Transverse colon (tissue), 3 donors: ENCODE measurements around the gene SERPIND1.

Experiments
- CTCF ChIP-seq, 5 experiments: fragments of 200-600 bp in 3 of 5; fragments of 450-650 bp in 2 of 5; sonication (generic) in 3 of 5; IDR thresholded peaks; 1 replicate in 2 of 5; 2 replicates in 3 of 5; pipeline ENCODE4 v1.5.1; 2016 to 2017; ENCODE audit warnings: antibody characterized with exemption in 5 of 5, inconsistent platforms in 3 of 5, mild to moderate bottlenecking in 2 of 5, moderate library complexity in 1 of 5
- POLR2A ChIP-seq: fragments of 450-650 bp; IDR thresholded peaks from one replicate; pipeline ENCODE4 v1.6.1; 2016; ENCODE audit warnings: antibody characterized with exemption, mild to moderate bottlenecking, moderate library complexity

DNA sequence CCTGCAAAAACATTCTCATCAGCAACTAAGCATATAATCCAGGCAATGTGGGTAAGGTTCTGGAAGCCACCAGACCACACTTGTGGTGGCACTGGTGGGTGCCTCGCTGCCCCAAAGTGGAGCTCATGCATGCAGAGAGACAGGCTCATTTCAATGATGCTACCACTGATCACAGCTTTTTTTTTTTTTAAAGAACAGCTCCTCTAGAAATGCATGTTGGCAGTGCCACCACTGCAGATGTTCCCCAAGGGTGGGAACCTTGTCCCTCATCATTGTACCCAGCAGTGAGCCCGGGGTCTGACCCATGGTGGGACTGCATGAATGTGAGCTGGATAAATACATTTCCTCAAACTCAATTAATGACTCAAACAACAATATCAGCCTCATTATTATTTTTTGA lies 31.1 kb upstream of the SERPIND1 start:
- no peak for TF ChIP-seq CTCF (IDR thresholded peaks at IDR 0.05)
- TF ChIP-seq POLR2A: no peak
